Colonic mucosa (tissue), 4 donors: ENCODE data around the gene SPINDOC. TPM values are rescaled to one million over a fixed set of nuclear protein-coding genes. Genes with fewer than 3 reads are reported as not detected.

ENCODE experiments used
- DNase-seq: peaks from one replicate; pipeline ENCODE4 v3.0.0-alpha.2; 2020
- H3K27ac ChIP-seq: fragments of 200-600 bp; one replicate; pipeline ENCODE4 v1.8.0; 2021
- H3K27me3 ChIP-seq: fragments of 200-600 bp; one replicate; pipeline ENCODE4 v1.8.0; 2021
- H3K36me3 ChIP-seq: fragments of 200-600 bp; one replicate; pipeline ENCODE4 v1.8.0; 2021
- H3K4me1 ChIP-seq: fragments of 200-600 bp; one replicate; pipeline ENCODE4 v1.8.0; 2021; ENCODE audit warnings: mild to moderate bottlenecking
- H3K4me3 ChIP-seq: fragments of 200-600 bp; one replicate; pipeline ENCODE4 v1.8.0; 2021
- H3K9ac ChIP-seq, 2 donors: one replicate each; pipeline ENCODE4 v1.7.0; 2013; ENCODE audit warnings: control low read depth in 2 of 2, low read depth in 2 of 2, low read length in 2 of 2
- H3K9me3 ChIP-seq: fragments of 200-600 bp; one replicate; pipeline ENCODE4 v1.8.0; 2021
- CTCF ChIP-seq: fragments of 200-600 bp; IDR thresholded peaks from one replicate; pipeline ENCODE4 v1.8.0; 2022; ENCODE audit warnings: antibody characterized with exemption, mild to moderate bottlenecking
- intact Hi-C: fragments of 100-400 bp; cut with DNase I; formaldehyde crosslinking; loops from one replicate; pipeline ENCODE4 v1.14.1; 2022
- total RNA-seq, 2 donors: library from RNA; stranded (reverse); fragmentation: NEBNext Ultra II Directional in 1 of 2; extraction: Animal tissue kit (Norgen Biotek cat#: 25700) in 1 of 2; gene quantifications; one replicate each; pipeline ENCODE4 v1.2.1, GENCODE V29; 2021
- donor health status: healthy.
- donor health status: DM: no; HTN: no; CAD: no.
- donor health status: DM: no; HTN: no; CAD: no.

SPINDOC gene
- total RNA-seq, 2 donors from 2014 or later = 9.3 to 11.8 TPM

- H3K4me1 ChIP-seq = peaks cover 8% of the 10 kb centered on the region
- H3K36me3 ChIP-seq = no peaks in the 10 kb centered on the region
- no peak overlapping the region for H3K27ac ChIP-seq
- intact Hi-C loops = loop anchor here (5.0 to 10.0 kb wide), 3 partner anchors 67 to 310 kb away; partner anchors contain the start of gene ZFTA
- TF ChIP-seq CTCF = no peak
- H3K27me3 ChIP-seq = no peaks in the 10 kb centered on the region
- no peak overlapping the region for H3K9ac ChIP-seq
- DNase-seq = no peak
- no peak overlapping the region for H3K4me3 ChIP-seq
- H3K9me3 ChIP-seq = no peaks in the 10 kb centered on the region
Observed at GRCh38 chr11:63834535-63835157, 21.4 kb downstream of the SPINDOC start.

- no peak for TF ChIP-seq CTCF
- Histone ChIP-seq H3K4me1 (peaks cover 8% of the 10 kb centered on the region), H3K9me3 (no peaks in the 10 kb centered on the region), H3K27me3 (no peaks in the 10 kb centered on the region), H3K27ac (no peak overlapping the region), H3K36me3 (no peaks in the 10 kb centered on the region), H3K9ac (no peak overlapping the region), H3K4me3 (no peak overlapping the region)
- no peak for DNase-seq
- intact Hi-C loops = loop anchor here (5.0 to 10.0 kb wide), 3 partner anchors 68 to 310 kb away; partner anchors contain the start of gene ZFTA
Observed at GRCh38 chr11:63835158-63835545, 21.9 kb downstream of the SPINDOC start.

GRCh38 chr11:63837027-63837688 lies 23.9 kb downstream of the SPINDOC start:
- peak overlapping the region in 1 of 2 donors; percentile 88 for H3K9ac ChIP-seq
- TF ChIP-seq CTCF = peak; percentile 71
- peak overlapping the region; percentile 84 for H3K27ac ChIP-seq
- H3K9me3 ChIP-seq = no peaks in the 10 kb centered on the region
- H3K27me3 ChIP-seq = no peaks in the 10 kb centered on the region
- no peaks in the 10 kb centered on the region for H3K36me3 ChIP-seq
- peaks cover 18% of the 10 kb centered on the region for H3K4me1 ChIP-seq
- intact Hi-C loops = loop anchor here (1.0 to 10.0 kb wide), 4 partner anchors 70 to 308 kb away; partner anchors contain the start of gene ZFTA
- H3K4me3 ChIP-seq = no peak overlapping the region
- DNase-seq = peak; percentile 92

GRCh38 chr11:63837739-63838138 lies 24.5 kb downstream of the SPINDOC start:
- Histone ChIP-seq H3K36me3 (no peaks in the 10 kb centered on the region), H3K27me3 (no peaks in the 10 kb centered on the region), H3K4me3 (peak overlapping the region; percentile 8), H3K4me1 (peaks cover 24% of the 10 kb centered on the region), H3K9me3 (no peaks in the 10 kb centered on the region), H3K27ac (peak overlapping the region; percentile 84), H3K9ac (peak overlapping the region; percentile 28 to 88)
- TF ChIP-seq CTCF = no peak
- peak; percentile 53 for DNase-seq
- intact Hi-C loops = loop anchor here (1.0 to 10.0 kb wide), 4 partner anchors 70 to 307 kb away; partner anchors contain the start of gene ZFTA

- Histone ChIP-seq H3K4me3 (peak overlapping the region; percentile 8), H3K27me3 (no peaks in the 10 kb centered on the region), H3K27ac (peak overlapping the region; percentile 84), H3K9me3 (no peaks in the 10 kb centered on the region), H3K36me3 (no peaks in the 10 kb centered on the region), H3K9ac (peak overlapping the region; percentile 28 to 88), H3K4me1 (peaks cover 28% of the 10 kb centered on the region)
- intact Hi-C loops = loop anchor here (5.0 to 10.0 kb wide), 3 partner anchors 69 to 307 kb away; partner anchors contain the start of gene ZFTA
- TF ChIP-seq CTCF = no peak
- DNase-seq = no peak
Observed at GRCh38 chr11:63838150-63838677, 25.0 kb downstream of the SPINDOC start.
